ENCODE results near the gene KIF1A.
"Not testable (repeated sequence)": the region's sequence is repeated elsewhere in the genome, so short reads cannot be mapped to it uniquely, and the experiment has no call there.

Gene KIF1A

GRCh38 chr2:240786355-240786841, 33.6 kb downstream of the KIF1A start:
- no peak for DNase-seq

GRCh38 chr2:240785424-240786335, 34.3 kb downstream of the KIF1A start:
- no peak for DNase-seq

GRCh38 chr2:240784629-240785423, 35.2 kb downstream of the KIF1A start:
- no peak for DNase-seq

- no peak for DNase-seq
Measured at GRCh38 chr2:240783819-240784621, 36.0 kb downstream of the KIF1A start.

GRCh38 chr2:240782886-240783818, 36.9 kb downstream of the KIF1A start:
- DNase-seq, result no peak

GRCh38 chr2:240782221-240782885, 37.7 kb downstream of the KIF1A start:
- DNase-seq, result no peak

- DNase-seq, result no peak
Measured at GRCh38 chr2:240781471-240782220, 38.4 kb downstream of the KIF1A start.

- DNase-seq, result no peak
Measured at GRCh38 chr2:240780023-240780700, 39.9 kb downstream of the KIF1A start.

- not testable (repeated sequence) for DNase-seq
Measured at GRCh38 chr2:240779250-240779832, 40.7 kb downstream of the KIF1A start.

GRCh38 chr2:240778426-240778825, 41.6 kb downstream of the KIF1A start:
- DNase-seq, result no peak

GRCh38 chr2:240777456-240778212, 42.4 kb downstream of the KIF1A start:
- DNase-seq, result no peak

GRCh38 chr2:240775905-240776304, 44.1 kb downstream of the KIF1A start:
- DNase-seq, result no peak

GRCh38 chr2:240774856-240775255, 45.2 kb downstream of the KIF1A start:
- DNase-seq, result no peak

- DNase-seq, result no peak
Measured at GRCh38 chr2:240769096-240769495, 50.9 kb downstream of the KIF1A start.

GRCh38 chr2:240768216-240768615, 51.8 kb downstream of the KIF1A start:
- DNase-seq, result no peak

- no peak for DNase-seq
Measured at GRCh38 chr2:240767341-240767740, 52.7 kb downstream of the KIF1A start.

GRCh38 chr2:240766072-240766471, 53.9 kb downstream of the KIF1A start:
- DNase-seq, result no peak

GRCh38 chr2:240765007-240765406, 55.0 kb downstream of the KIF1A start:
- DNase-seq, result no peak
